T-helper 9 cell (primary cell): ENCODE measurements around the gene DENND6A.
"Not testable (repeated sequence)": the region's sequence is repeated elsewhere in the genome, so short reads cannot be mapped to it uniquely, and the experiment has no call there.

Experiments used
- DNase-seq: peaks from one replicate; pipeline ENCODE4 v3.0.0-alpha.2; 2020

DENND6A gene

GRCh38 chr3:57624801-57625200, 68.1 kb downstream of the DENND6A start:
- no peak for DNase-seq

- no peak for DNase-seq
Measured at GRCh38 chr3:57622362-57622761, 70.5 kb downstream of the DENND6A start.

- no peak for DNase-seq
Measured at GRCh38 chr3:57617739-57618138, 75.1 kb downstream of the DENND6A start.

- DNase-seq: no peak
Measured at GRCh38 chr3:57616233-57616632, 76.6 kb downstream of the DENND6A start.

- not testable (repeated sequence) for DNase-seq
Measured at GRCh38 chr3:57611870-57612269, 81.0 kb downstream of the DENND6A start.

- DNase-seq: no peak
Measured at GRCh38 chr3:57605683-57606082, 87.2 kb downstream of the DENND6A start.

- DNase-seq: no peak
Measured at GRCh38 chr3:57604971-57605370, 87.9 kb downstream of the DENND6A start.

GRCh38 chr3:57600195-57600594, 92.7 kb downstream of the DENND6A start:
- no peak for DNase-seq

- no peak for DNase-seq
Measured at GRCh38 chr3:57598765-57599360, 94.0 kb downstream of the DENND6A start.

- DNase-seq: peak; percentile 98
Measured at GRCh38 chr3:57597127-57597923, 95.6 kb downstream of the DENND6A start, which contains the start of gene ARF4. Gene ARF4, minus strand, starts transcription at chr3:57597344. Its CDS starts 204 bp downstream, at chr3:57597140.

GRCh38 chr3:57596495-57597126, 96.3 kb downstream of the DENND6A start:
- peak; percentile 57 for DNase-seq

GRCh38 chr3:57594576-57594975, 98.3 kb downstream of the DENND6A start:
- no peak for DNase-seq

- no peak for DNase-seq
Measured at GRCh38 chr3:57594144-57594543, 98.7 kb downstream of the DENND6A start.

GRCh38 chr3:57592306-57592705, 100.6 kb downstream of the DENND6A start:
- no peak for DNase-seq

- DNase-seq: no peak
Measured at GRCh38 chr3:57587905-57588304, 105.0 kb downstream of the DENND6A start.

GRCh38 chr3:57586778-57587177, 106.1 kb downstream of the DENND6A start:
- no peak for DNase-seq

GRCh38 chr3:57583544-57583943, 109.3 kb downstream of the DENND6A start:
- DNase-seq: no peak

GRCh38 chr3:57582474-57583168, 110.3 kb downstream of the DENND6A start:
- DNase-seq: no peak

- DNase-seq: no peak
Measured at GRCh38 chr3:57577801-57578200, 115.1 kb downstream of the DENND6A start.

GRCh38 chr3:57575966-57576626, 116.8 kb downstream of the DENND6A start:
- no peak for DNase-seq
